ENCODE measurements around the gene DDB1.

GRCh38 chr11:61272731-61273130, 60.2 kb downstream of the DDB1 start:
- TF ChIP-seq, protein P1, sequence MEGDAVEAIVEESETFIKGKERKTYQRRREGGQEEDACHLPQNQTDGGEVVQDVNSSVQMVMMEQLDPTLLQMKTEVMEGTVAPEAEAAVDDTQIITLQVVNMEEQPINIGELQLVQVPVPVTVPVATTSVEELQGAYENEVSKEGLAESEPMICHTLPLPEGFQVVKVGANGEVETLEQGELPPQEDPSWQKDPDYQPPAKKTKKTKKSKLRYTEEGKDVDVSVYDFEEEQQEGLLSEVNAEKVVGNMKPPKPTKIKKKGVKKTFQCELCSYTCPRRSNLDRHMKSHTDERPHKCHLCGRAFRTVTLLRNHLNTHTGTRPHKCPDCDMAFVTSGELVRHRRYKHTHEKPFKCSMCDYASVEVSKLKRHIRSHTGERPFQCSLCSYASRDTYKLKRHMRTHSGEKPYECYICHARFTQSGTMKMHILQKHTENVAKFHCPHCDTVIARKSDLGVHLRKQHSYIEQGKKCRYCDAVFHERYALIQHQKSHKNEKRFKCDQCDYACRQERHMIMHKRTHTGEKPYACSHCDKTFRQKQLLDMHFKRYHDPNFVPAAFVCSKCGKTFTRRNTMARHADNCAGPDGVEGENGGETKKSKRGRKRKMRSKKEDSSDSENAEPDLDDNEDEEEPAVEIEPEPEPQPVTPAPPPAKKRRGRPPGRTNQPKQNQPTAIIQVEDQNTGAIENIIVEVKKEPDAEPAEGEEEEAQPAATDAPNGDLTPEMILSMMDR (IDR thresholded peaks at IDR 0.05; ENCODE audit: low read depth, low read length) = no peak
- TF ChIP-seq MAX (IDR thresholded peaks at IDR 0.05; ENCODE audit: low read depth, low read length) = no peak

Data from NB4 (cell line).